ENCODE results near the gene ACVR1.
A peak's percentile ranks its signal among the peaks of the same experiment; 100 is the strongest.
"Not testable (repeated sequence)": the region's sequence is repeated elsewhere in the genome, so short reads cannot be mapped to it uniquely, and the experiment has no call there.

The ACVR1 gene

DNA sequence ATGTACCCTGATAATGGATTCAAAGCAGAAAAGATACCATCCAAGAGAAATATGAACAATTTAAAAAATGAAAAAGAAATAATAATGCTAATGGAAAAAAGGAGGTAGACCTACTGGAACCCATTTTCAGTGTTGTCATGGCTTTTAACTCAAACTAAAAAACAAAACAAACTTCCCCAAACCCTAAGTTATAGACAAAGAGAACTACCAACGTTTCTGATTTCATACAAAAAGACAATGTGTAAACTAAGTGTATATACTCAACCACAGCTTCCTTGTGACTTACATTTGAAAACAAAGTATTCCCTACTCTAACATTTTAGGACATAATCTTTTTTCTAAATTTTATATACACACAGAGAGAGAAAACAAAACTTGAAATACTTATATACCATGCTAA lies 45.9 kb downstream of the ACVR1 start:
- DNase-seq (ENCODE audit: low read depth): no peak

DNA sequence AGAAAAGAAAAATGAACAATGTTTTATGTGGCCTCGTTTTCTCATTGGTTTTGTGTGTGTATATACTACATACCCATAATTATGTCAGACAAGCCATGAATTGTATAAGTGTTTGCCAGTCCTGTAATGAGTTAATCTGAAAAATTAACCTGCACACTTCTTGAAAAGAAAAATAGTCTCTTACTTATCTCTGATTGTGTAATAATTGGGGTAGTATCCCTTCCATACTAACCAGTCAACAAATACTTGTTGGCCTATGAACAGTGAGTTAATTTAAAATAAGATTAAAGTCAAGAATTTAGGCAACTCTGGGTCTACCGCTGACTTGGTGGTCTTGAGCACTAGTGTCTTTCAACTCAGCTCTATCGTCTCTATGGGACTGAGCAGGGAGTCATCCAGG lies 48.8 kb downstream of the ACVR1 start:
- no peak for DNase-seq (ENCODE audit: low read depth)

DNA sequence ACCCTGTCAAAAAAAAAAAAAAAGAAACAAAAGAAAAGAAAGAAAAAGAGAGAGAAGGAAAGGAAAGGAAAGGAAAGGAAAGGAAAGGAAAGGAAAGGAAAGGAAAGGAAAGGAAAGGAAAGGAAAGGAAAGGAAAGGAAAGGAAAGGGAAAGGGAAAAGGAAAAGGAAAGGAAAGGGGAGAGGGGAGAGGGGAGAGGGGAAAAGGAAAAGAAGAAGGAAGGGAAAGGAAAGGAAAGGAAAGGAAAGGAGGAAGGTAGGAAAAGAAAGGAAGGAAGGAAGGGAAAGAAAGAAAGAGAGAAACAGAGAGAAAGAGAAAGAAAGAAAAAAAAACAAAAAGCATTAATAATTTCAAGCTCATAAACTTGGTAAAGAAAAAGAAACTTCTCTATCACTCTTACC lies 49.5 kb downstream of the ACVR1 start:
- DNase-seq (ENCODE audit: low read depth): not testable (repeated sequence)

DNA sequence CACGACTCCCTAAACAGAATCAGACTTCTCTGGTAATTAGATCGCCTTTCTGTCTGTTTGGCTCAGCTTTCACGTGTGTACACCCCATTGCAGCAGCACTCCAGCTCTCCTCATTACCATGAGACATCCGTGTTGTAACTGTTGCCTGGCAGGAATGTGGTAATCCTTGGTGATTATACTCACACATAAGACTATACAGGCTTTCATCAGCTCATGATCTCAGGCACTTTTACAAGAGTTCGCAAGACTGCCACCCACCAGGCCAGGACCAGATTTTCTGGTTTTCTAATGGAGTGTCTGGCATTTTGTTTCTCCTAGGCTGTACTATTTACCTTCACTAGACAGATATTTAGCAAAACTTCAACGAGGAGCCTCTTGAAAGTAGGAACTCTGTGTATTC lies 50.2 kb downstream of the ACVR1 start:
- DNase-seq (ENCODE audit: low read depth): peak; percentile 95

DNA sequence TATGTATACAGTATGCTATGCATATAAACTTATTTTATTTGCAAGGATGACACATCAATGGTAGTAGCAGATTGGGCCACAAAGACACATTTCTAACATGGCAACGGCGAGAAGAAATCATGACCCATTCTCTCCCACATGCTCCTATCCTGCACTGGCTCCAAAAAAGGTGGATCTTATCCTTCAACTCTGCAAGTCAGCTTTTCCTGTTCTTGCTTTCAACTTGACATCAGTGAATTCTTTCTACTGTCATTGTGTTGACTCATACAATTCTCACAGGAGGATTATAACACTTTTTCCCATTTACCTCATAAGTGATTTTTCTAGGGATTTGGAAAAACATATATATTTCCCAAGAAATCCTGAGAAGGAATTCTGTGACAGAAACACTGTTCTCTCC lies 53.1 kb downstream of the ACVR1 start:
- no peak for DNase-seq (ENCODE audit: low read depth)

DNA sequence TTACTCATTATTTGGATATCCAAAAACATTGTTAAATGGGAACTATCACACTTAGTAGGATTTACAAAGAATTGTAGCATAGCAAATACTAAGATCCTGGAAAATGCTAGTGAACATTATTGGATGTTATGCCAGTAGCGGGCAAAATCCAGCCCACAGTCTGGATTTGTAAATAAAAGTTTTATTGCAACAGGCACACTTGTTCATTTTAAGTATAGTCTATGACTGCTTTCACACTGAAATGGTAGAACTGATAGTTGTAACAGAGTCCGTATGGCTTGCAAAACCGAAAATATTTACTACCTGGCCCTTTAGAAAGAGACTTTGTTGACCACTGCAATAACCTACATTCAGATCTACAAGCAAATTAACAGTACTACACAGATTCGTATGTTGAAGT lies 53.6 kb downstream of the ACVR1 start:
- DNase-seq (ENCODE audit: low read depth): no peak

DNA sequence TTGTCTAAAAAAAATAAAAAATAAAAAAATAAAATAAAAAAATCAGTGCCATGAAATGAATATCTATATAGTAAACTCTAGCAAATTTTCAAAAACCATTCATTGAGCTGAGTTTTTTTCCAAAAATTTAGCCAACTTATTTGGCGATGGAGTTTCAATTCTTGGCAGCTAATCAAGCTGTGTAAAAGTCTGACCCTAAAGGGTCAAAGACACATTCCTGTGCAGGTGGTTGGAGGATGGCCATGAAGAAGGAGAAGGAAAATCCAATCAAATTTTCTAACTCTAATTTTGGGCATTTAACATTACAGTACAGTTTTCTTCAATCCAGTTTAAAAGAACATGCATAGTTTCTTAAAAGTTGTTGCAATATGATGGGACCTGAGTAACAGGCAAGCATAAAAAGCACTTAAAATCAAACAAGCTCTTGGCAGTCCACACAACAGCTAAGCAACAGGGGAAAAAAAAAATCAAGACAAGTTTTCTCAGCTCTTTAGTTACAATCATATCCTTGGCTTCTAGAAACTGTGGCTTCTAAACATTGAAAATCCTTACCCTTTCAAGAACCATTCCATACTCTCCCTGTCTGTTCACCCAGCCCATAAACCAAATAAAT lies 54.5 kb downstream of the ACVR1 start:
- no peak for DNase-seq (ENCODE audit: low read depth)

DNA sequence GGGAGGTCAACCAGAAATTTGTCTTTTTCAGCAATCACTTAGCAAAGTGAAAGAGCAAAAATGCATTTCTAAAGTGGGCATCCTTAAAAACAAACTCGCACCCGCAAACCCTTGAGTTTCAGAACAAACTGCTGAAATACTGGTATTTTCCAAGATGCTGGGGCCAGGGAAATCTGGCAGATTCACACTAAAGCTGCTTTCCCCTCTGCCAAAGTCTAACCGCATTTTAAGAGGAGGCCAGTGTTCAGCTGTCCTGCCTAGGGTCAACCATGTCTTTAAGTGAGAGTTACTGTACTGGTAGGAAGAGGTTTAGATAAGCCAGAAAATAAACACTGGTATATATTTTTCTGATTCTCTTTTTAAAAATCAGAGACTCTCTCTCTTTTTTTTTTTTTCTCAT lies 55.9 kb downstream of the ACVR1 start:
- peak; percentile 27 for DNase-seq (ENCODE audit: low read depth)

DNA sequence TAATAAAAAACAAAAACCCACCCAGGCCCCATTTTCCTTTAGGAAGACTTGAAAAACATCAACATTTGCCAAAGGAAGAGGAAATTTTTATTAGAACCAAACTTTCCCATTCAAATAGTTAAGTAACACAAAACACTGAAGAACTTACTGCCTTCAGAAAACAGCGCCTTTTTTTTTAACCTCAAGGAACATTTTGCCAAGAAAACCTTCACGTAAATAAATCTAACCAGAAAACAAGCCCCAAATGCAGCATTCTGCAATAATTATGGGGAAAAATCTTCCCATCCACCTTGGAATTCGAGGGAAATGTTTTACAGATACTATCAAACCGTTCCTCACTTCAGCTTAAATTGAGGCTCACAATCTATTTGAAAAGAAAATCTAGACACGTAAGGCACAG lies 56.4 kb downstream of the ACVR1 start:
- no peak for DNase-seq (ENCODE audit: low read depth)

DNA sequence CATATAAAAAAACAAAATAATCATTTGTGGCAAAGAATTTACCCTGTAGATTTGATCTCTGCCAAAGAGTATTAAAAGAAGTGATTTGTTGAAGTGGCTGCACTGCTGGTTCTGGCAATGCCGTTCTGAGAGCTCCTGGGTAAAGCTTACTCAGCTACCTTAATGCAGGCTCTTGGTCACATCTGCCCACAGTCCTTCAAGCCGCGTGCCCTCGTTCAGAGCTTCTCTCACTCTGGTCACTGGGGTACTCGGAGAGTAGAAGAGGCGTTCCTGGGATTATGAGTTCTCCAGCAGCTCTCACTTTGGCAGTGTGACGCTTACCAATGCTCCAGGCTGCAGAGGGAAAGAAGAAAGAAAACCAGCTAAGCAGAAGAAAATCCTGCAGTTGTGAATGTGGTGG lies 57.9 kb downstream of the ACVR1 start:
- no peak for DNase-seq (ENCODE audit: low read depth)

DNA sequence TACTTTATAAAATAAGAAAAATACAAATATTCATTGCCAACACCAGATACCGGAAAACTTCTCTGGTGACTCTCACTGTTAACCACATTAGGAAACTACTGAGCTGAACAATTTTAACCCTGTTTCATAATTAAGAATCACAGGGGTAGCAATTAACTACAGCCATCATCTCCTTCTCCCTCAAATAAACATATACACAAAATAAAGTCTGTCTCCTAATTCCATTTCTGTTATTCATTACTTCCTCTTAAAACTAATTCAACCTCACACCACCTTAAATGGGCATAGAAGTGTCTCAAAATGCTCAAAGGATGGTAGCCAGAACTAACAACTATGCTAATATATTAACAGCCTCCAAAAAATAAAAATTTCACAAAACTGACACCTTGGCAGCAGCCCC lies 60.7 kb downstream of the ACVR1 start:
- DNase-seq (ENCODE audit: low read depth): no peak

DNA sequence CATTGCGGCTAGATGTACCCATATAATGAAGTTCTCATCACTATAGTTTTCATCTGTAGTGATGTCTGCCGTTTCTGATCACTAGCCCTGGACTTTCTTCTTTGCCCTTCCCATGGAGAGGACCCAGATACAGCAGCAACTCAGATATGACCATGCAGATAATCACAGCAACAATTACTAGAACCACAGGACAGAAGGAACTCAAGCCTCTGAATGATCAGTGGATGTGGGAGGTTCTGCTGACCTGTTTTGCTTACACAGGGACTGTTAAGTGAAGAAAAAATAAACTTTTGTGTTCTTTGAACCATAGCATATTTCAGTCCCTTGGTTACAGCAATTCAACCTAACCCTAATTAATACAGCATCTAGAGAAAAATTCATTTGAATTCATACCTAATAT lies 62.7 kb downstream of the ACVR1 start:
- DNase-seq (ENCODE audit: low read depth): no peak

DNA sequence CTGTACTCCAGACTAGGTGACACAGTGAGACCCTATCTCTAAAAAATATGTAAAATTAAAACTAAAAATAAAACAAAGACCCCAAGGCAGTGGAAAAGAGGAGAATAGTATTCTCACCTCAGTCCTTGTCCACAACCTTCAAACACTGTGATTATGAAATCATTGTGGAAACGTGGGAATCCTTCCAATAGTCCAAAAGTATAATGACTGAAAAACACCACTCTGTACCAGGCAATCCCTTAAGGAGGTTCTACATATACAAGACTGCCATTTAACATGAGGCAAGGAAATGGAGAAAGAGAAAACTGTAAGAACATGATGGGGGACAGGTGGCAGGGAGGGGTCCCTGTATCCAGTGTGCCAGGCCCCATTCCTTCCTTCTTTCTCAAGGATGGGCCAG lies 66.1 kb downstream of the ACVR1 start:
- no peak for DNase-seq (ENCODE audit: low read depth)

DNA sequence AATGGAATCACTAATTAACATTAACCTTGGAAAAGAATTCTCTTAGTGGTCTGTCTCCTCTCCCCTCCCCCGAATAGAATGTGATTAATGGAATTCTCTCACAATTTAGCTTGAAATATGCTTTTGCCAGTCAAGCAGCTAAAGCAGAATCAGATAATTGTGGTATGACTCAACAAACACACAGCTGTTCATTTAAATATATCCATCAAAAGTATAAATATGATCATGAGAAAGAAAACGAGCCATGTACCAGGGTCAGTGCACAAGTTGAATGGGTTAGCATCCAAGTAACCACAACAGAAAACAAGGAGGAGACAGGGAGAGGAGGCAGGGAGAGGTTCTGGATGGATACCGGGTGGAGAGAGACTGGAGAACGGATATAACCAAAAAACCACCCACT lies 66.9 kb downstream of the ACVR1 start:
- no peak for DNase-seq (ENCODE audit: low read depth)

DNA sequence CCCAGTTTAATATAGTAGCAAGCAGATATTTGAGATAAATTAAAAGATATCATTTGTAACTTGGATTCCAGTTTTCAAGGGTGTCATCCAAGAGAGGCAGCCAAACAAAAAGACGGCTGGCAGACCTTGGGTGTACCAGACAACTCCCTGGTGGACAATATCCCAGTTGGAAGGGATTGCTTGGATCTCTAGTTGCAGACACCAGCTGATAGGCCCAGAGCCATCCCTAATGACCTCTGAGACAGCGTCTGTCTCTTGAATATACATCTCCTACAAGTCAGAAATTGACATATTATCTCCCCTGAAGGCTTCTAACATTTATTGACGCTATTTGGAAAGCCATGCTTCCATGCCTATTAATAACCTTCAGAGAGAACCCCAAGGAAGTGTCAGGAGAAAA lies 67.7 kb downstream of the ACVR1 start:
- DNase-seq (ENCODE audit: low read depth): no peak

DNA sequence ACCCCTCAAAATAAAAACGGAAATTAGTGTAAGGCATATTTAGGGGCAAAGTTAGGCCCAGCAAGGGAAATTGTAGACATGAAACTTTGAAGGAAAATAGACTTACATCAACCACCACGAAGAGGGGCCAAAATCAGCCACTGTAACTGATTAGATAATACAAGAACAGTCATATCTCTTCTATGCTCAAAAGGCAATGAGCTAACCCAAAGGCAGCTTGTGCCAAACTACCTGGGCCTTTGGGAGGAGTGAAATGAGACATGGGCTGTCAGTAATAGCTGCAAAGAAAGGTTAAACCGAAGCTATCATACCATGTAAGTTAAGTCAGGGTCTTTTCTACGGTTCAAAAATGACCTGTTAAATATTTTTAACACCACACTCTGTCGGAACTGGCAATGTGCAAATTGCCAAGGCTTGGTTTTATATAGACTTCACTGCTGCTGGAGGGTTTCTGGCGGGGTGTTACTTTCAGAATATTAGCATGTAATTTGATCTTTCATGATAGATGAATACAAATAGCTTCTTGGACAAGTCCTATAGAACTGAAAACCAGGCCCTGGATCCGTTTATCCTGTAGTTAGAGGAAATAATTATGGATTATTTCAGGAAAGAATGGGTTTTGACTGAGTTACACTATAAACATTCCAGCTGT lies 69.6 kb downstream of the ACVR1 start:
- DNase-seq (ENCODE audit: low read depth): no peak

DNA sequence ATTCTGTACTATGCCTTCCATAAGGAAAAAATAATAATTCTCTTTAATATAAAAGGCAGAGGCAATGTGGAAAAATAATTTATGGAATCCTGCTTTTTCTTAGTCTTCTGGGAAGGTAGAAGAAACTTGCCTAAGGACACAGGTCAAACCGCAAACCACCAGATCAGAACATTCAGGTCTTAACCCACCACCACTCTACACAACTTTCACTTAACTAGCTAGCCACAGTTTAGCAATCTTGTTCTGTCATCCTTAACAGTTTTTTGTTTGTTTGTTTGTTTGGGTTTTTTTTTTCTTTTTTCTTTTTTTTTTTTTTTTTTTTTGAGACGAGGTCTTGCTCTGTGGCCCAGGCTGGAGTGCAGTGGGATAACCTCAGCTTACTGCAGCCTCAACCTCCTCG lies 70.6 kb downstream of the ACVR1 start:
- DNase-seq (ENCODE audit: low read depth): no peak

DNA sequence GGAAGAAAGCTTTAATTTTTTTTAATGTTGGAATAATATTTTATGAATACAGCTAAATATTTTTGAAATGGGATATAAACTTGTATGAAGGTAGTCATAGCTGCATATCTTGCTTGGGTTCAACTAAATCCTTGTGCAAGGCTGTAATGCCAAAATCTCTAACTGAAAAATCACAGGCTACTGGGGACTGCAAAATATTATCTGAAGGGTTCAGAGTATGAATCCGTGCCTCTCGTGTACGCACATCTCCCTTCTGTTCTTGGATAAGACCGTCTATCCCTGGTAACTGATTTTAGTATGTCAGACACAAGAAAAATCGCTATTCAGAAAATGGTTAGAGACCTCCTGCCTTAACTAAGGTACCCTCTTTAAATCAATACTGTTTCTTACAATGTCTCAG lies 71.8 kb downstream of the ACVR1 start:
- no peak for DNase-seq (ENCODE audit: low read depth)

DNA sequence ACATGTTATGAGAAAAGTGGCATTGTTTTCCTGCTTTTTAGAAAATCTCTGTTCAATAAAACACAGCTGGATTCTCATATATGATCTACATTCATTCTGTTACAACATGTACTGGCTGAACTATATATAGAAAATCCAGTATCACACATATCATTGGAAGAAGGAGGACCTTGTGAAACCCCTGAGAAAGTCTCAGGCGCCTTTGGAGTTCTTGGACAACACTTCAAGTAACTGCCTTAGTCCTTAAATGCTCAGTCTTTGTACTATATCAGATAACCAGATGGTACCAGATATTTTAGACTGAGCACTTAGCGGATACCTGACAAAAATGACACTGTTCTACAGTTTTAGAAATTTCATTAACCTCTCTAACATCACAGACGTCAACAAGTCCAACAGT lies 72.2 kb downstream of the ACVR1 start:
- no peak for DNase-seq (ENCODE audit: low read depth)

DNA sequence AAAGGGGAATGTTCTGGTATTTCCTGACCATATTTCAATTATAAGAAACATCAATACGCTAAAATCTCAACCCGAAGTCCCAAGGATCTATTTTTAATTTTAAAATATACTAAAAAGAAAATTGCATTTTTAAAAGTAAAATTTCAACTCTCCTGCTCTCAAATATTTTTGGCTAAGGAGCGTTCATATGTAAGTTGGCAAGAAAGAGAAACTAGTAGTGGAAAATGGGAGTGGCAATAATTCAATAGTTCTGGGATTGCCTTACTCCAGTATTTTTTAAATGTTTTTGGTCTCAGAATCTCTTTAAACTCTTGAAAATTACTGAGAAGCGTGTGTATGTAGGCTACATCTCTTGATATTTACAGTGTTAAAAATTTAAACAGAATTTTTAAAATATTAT lies 72.7 kb downstream of the ACVR1 start:
- no peak for DNase-seq (ENCODE audit: low read depth)

DNA sequence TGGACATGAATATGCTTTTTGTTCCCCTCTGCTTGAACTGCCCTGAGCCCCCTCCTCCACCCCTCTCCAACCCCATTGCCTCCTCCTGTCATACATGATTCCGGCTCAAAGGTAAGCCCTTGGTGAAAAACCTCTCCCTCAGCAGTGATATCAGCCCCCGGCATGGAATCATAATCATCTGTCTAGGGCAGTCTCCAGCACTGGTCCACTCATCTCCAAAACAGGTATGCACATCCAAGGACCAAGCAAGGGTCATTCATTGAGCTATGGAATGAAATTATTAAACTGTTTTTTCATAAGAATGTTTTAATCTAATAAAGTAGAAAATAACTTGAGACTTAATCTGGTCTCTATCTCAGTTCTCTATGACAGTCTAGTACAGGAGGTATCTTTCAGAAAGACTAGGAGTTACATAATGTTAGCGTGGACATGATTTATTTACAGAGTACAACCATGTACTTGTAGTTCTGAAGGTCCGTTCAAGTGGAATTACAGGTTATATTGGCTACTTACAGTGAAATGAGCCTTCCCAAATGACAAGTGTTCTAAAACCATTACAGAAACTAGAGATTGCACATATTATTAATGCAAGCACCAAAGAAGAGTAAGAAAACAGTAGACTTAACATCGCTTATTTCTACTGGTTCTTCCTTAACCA lies 75.2 kb downstream of the ACVR1 start:
- no peak for DNase-seq (ENCODE audit: low read depth)

DNA sequence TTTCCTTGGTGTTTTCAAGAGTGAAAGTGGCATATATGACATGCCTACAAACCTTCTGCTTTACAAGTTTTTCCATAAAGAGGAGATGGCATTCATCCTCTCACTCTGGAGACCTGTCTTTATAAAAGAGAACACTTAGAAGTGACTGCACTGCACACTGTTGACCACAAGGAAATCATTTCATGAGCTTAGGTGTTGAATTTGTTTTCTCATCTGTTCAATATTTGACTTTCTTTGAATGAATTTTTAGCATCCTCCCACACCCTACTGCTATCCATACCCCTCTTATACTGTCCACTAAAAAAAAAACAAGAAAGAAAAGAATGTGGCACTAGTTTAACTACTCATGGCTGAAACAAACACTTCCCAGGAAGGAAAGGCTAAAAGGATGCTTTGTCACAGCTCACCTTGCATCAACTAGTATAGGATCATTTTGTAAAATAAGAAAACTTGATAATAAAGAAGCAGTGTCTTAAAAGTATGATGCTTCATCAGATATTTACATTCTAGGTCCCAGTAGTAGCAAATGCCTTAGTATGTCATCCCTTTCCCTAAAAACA lies 83.0 kb downstream of the ACVR1 start:
- DNase-seq (ENCODE audit: low read depth): no peak

DNA sequence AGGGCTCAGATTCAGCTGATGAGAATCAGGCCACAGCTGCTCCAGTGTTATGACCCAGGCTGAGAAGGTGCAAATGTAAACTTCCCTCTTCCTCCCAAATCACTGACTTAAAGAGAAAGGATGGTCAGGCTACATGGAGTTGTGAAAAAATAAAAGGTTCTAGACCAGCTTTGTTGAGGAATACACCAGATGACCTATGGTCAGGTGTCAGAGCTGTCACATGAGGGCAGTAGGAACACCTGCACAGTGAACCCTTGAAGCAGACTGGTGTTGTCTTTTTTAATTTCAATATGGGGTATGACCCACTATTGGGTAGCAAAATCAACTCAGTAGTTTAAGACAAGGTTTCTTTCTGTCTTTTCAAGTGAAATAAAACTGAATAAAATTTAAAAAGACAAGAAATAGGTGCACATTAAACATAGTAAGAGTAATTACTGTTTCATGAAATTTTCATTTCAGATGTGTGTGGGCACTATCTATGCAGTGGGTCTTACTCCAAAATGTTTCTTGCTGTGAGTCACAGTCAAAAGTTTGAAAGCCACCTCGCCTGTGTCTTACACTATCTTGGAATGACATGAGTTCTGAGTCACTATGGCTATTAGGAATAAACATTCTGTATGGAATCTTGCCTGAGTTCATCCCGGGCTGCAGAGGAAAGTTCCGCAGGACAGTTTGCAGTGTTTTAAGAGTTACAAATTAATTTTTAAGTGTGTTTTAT lies 83.6 kb downstream of the ACVR1 start:
- peak; percentile 48 for DNase-seq (ENCODE audit: low read depth)
